ENCODE results near the gene GPR142. TPM values are rescaled to one million over a fixed set of nuclear protein-coding genes. Genes with fewer than 3 reads are reported as not detected.

GPR142 gene
- total and polyA plus RNA-seq, 2 donors (not counting 3 experiments of a cell fraction or from before 2014, with no cell fraction given): not detected

- no peak overlapping the region for H3K27ac ChIP-seq (ENCODE audit: insufficient read depth, low read depth, low read length)
- no peak overlapping the region for H2AFZ ChIP-seq (ENCODE audit: low read depth, low read length)
- H3K9me3 ChIP-seq (replicated peaks; ENCODE audit: control insufficient read depth, insufficient read depth, low read length): no peaks in the 10 kb centered on the region
- no peaks in the 10 kb centered on the region for H3K27me3 ChIP-seq (ENCODE audit: control insufficient read depth in 2 of 2, insufficient read depth in 2 of 2, low read length in 2 of 2)
- DNase-seq (ENCODE audit: low read depth, low spot score) (no peak), FAIRE-seq (no peak)
- no peaks in the 10 kb centered on the region for H3K9me1 ChIP-seq (replicated peaks; ENCODE audit: control insufficient read depth, extremely low read depth, insufficient read depth, low read length)
- H3K4me1 ChIP-seq (ENCODE audit: control insufficient read depth, extremely low read depth, insufficient read depth, low read length): no peaks in the 10 kb centered on the region
- no peak overlapping the region for H3K4me2 ChIP-seq (ENCODE audit: insufficient read depth, low read length)
- no peak overlapping the region for H3K4me3 ChIP-seq (replicated peaks in 1 of 3; ENCODE audit: insufficient read depth in 1 of 3, low read depth in 1 of 3, low read length in 3 of 3)
- no peak for TF ChIP-seq EZH2 (IDR thresholded peaks at IDR 0.05; ENCODE audit: borderline replicate concordance, low read depth, low read length, severe bottlenecking)
- no peak for TF ChIP-seq CTCF (IDR thresholded peaks at IDR 0.05; ENCODE audit: extremely low read depth in 1 of 2, insufficient read depth in 1 of 2, low read depth in 1 of 2, low read length in 2 of 2)
- H3K36me3 ChIP-seq (ENCODE audit: control insufficient read depth in 2 of 2, extremely low read depth in 1 of 2, insufficient read depth in 2 of 2, low read length in 2 of 2): no peaks in the 10 kb centered on the region
- no peaks in the 10 kb centered on the region for H4K20me1 ChIP-seq (replicated peaks; ENCODE audit: control insufficient read depth, extremely low read depth, insufficient read depth, low read length)
- dilution Hi-C loops (cut with MboI; ENCODE audit: extremely low pct_ligation_motif_present, low sequenced_read_pairs): no loop called here
- ChIA-PET POLR2A (no interaction called here), CTCF (interaction anchor here (1.1 to 5.3 kb wide), 2 partner anchors 12 to 23 kb away, joined by 3 to 32 read pairs; no protein-coding TSS in a partner anchor)
- no TSS peak for BruUV-seq (replicated peaks)
- intact Hi-C loops (cut with micrococcal nuclease): no loop called here
- no peak overlapping the region for H3K9ac ChIP-seq (replicated peaks; ENCODE audit: extremely low read depth, insufficient read depth, low read length)
- no peaks in the 10 kb centered on the region for H3K79me2 ChIP-seq (ENCODE audit: control insufficient read depth, insufficient read depth, low read length)
These were observed 24.5 kb downstream of the GPR142 start for GRCh38 chr17:74391771-74392170.

- FAIRE-seq (no peak), DNase-seq (ENCODE audit: low read depth, low spot score) (no peak)
- no peak overlapping the region for H3K9ac ChIP-seq (replicated peaks; ENCODE audit: extremely low read depth, insufficient read depth, low read length)
- H3K27ac ChIP-seq (ENCODE audit: insufficient read depth, low read depth, low read length): no peak overlapping the region
- dilution Hi-C loops (cut with MboI; ENCODE audit: extremely low pct_ligation_motif_present, low sequenced_read_pairs): no loop called here
- no peaks in the 10 kb centered on the region for H3K9me3 ChIP-seq (replicated peaks; ENCODE audit: control insufficient read depth, insufficient read depth, low read length)
- TF ChIP-seq MYC (IDR thresholded peaks at IDR 0.05; ENCODE audit: low read depth, low read length): no peak
- TF ChIP-seq FOS (IDR thresholded peaks at IDR 0.05; ENCODE audit: borderline replicate concordance, insufficient read depth, low read length): no peak
- no peak for TF ChIP-seq POLR2A (IDR thresholded peaks at IDR 0.05; ENCODE audit: low read depth, low read length)
- TF ChIP-seq CTCF (IDR thresholded peaks at IDR 0.05; ENCODE audit: extremely low read depth in 1 of 2, insufficient read depth in 1 of 2, low read depth in 1 of 2, low read length in 2 of 2): no peak
- TF ChIP-seq POLR2AphosphoS5 (IDR thresholded peaks at IDR 0.05; ENCODE audit: insufficient read depth, low read depth, low read length): no peak
- no peak for TF ChIP-seq EZH2 (IDR thresholded peaks at IDR 0.05; ENCODE audit: borderline replicate concordance, low read depth, low read length, severe bottlenecking)
- no peak for TF ChIP-seq JUN (IDR thresholded peaks at IDR 0.05; ENCODE audit: borderline replicate concordance, insufficient read depth, insufficient read length, low read depth)
- TF ChIP-seq MAX (IDR thresholded peaks at IDR 0.05; ENCODE audit: insufficient read depth, insufficient read length): no peak
- no peak for TF ChIP-seq GATA2 (IDR thresholded peaks at IDR 0.05; ENCODE audit: insufficient read depth, insufficient read length, low read depth, low read length)
- no peak overlapping the region for H3K4me2 ChIP-seq (ENCODE audit: insufficient read depth, low read length)
- no peaks in the 10 kb centered on the region for H3K9me1 ChIP-seq (replicated peaks; ENCODE audit: control insufficient read depth, extremely low read depth, insufficient read depth, low read length)
- POLR2A ChIA-PET: no interaction called here
- no peaks in the 10 kb centered on the region for H3K27me3 ChIP-seq (ENCODE audit: control insufficient read depth in 2 of 2, insufficient read depth in 2 of 2, low read length in 2 of 2)
- intact Hi-C loops (cut with micrococcal nuclease): no loop called here
- H3K79me2 ChIP-seq (ENCODE audit: control insufficient read depth, insufficient read depth, low read length): no peaks in the 10 kb centered on the region
- CTCF ChIA-PET: interaction anchor here (5.3 kb wide), 1 partner anchor 13 kb away, joined by 32 read pairs; no protein-coding TSS in a partner anchor
- H3K36me3 ChIP-seq (ENCODE audit: control insufficient read depth in 2 of 2, extremely low read depth in 1 of 2, insufficient read depth in 2 of 2, low read length in 2 of 2): no peaks in the 10 kb centered on the region
- no peak overlapping the region for H2AFZ ChIP-seq (ENCODE audit: low read depth, low read length)
- BruUV-seq (replicated peaks): no TSS peak
- H3K4me1 ChIP-seq (ENCODE audit: control insufficient read depth, extremely low read depth, insufficient read depth, low read length): no peaks in the 10 kb centered on the region
- H3K4me3 ChIP-seq (replicated peaks in 1 of 3; ENCODE audit: insufficient read depth in 1 of 3, low read depth in 1 of 3, low read length in 3 of 3): no peak overlapping the region
- no peaks in the 10 kb centered on the region for H4K20me1 ChIP-seq (replicated peaks; ENCODE audit: control insufficient read depth, extremely low read depth, insufficient read depth, low read length)
These were observed 25.5 kb downstream of the GPR142 start for GRCh38 chr17:74392848-74393247.
